ENCODE results near the gene POLL. TPM values are rescaled to one million over a fixed set of nuclear protein-coding genes. Genes with fewer than 3 reads are reported as not detected.
A peak's percentile ranks its signal among the peaks of the same experiment; 100 is the strongest.

The POLL gene
- total RNA-seq, 1 donor from 2014 or later = 47.3 TPM

- peaks cover 21% of the 10 kb centered on the region for H3K4me1 Mint-ChIP-seq
- DNase-seq (ENCODE audit: low spot score in 2 of 2, unreplicated experiment in 2 of 2) = no peak
- no peaks in the 10 kb centered on the region for H3K27me3 Mint-ChIP-seq (ENCODE audit: low read depth)
- H3K36me3 Mint-ChIP-seq = peaks cover 11% of the 10 kb centered on the region
- peak overlapping the region; percentile 60 for H3K27ac Mint-ChIP-seq
- no peak overlapping the region for H3K4me3 Mint-ChIP-seq
- no peaks in the 10 kb centered on the region for H3K9me3 Mint-ChIP-seq
- TF ChIP-seq, protein P1, sequence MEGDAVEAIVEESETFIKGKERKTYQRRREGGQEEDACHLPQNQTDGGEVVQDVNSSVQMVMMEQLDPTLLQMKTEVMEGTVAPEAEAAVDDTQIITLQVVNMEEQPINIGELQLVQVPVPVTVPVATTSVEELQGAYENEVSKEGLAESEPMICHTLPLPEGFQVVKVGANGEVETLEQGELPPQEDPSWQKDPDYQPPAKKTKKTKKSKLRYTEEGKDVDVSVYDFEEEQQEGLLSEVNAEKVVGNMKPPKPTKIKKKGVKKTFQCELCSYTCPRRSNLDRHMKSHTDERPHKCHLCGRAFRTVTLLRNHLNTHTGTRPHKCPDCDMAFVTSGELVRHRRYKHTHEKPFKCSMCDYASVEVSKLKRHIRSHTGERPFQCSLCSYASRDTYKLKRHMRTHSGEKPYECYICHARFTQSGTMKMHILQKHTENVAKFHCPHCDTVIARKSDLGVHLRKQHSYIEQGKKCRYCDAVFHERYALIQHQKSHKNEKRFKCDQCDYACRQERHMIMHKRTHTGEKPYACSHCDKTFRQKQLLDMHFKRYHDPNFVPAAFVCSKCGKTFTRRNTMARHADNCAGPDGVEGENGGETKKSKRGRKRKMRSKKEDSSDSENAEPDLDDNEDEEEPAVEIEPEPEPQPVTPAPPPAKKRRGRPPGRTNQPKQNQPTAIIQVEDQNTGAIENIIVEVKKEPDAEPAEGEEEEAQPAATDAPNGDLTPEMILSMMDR (IDR thresholded peaks at IDR 0.05; ENCODE audit: unreplicated experiment) = no peak
Measured at GRCh38 chr10:101529207-101529606, 58.9 kb downstream of the POLL start.

Small RNA genes lying within 50 kb of the gene (microRNA-seq; reads per million reads assigned to microRNA genes)
- not detected for gene MIR3158-1
- gene MIR3158-2 = not detected

Other genes starting within 250 kb of the POLL start
- 37.5 to 38.4 TPM (median 37.7 TPM) in 3 replicates for gene BTRC, start 234.1 kb downstream of the POLL start, total RNA-seq
- gene DPCD, start 64 bp upstream of the POLL start, total RNA-seq = 23.0 to 23.8 TPM (median 23.0 TPM) in 3 replicates
- gene FBXW4, start 106.9 kb upstream of the POLL start, total RNA-seq = 63.2 to 65.9 TPM (median 65.6 TPM) in 3 replicates
- not detected in 3 replicates for gene FGF8, start 187.9 kb upstream of the POLL start, total RNA-seq
- gene NPM3, start 195.2 kb upstream of the POLL start, total RNA-seq = 42.4 to 45.6 TPM (median 45.2 TPM) in 3 replicates
- gene OGA, start 230.2 kb upstream of the POLL start, total RNA-seq = 162 to 168 TPM (median 165 TPM) in 3 replicates